CD4-positive, alpha-beta memory T cell (primary cell): ENCODE measurements around the gene VIT. TPM values are rescaled to one million over a fixed set of nuclear protein-coding genes. Genes with fewer than 3 reads are reported as not detected.
A peak's percentile ranks its signal among the peaks of the same experiment; 100 is the strongest.

Experiments
- CTCF ChIA-PET: fragments of 350-600 bp; sonication (Branson Sonifier 250); formaldehyde crosslinking; loops from one replicate; lab custom pipeline; 2021; ENCODE audit warnings: inconsistent platforms; ENCODE audit not compliant: partially characterized antibody; lab: Charles Lee
- POLR2A ChIA-PET: fragments of 350-600 bp; sonication (Branson Sonifier 250); formaldehyde crosslinking; loops from one replicate; lab custom pipeline; 2021; ENCODE audit not compliant: partially characterized antibody; lab: Charles Lee
- DNase-seq, 5 donors: peaks; one replicate each; pipeline versions ENCODE4 v3.0.0 to v3.0.0-alpha.2; 2020 to 2022; ENCODE audit warnings: mixed read lengths in 1 of 5
- H3K27ac ChIP-seq: one replicate; pipeline ENCODE4 v1.7.0; 2013; ENCODE audit warnings: low read depth, low read length
- H3K27me3 ChIP-seq: 2 replicates; pipeline ENCODE4 v1.7.0; 2013; ENCODE audit warnings: mild to moderate bottlenecking, low read length, moderate library complexity; ENCODE audit not compliant: insufficient read depth
- H3K36me3 ChIP-seq: 2 replicates; pipeline ENCODE4 v1.7.0; 2013; ENCODE audit warnings: mild to moderate bottlenecking, low read length, moderate library complexity; ENCODE audit not compliant: insufficient read depth
- H3K4me1 ChIP-seq: 2 replicates; pipeline ENCODE4 v1.7.0; 2013; ENCODE audit warnings: mild to moderate bottlenecking, low read length, moderate library complexity; ENCODE audit not compliant: insufficient read depth
- H3K4me3 ChIP-seq, 2 donors: one replicate each; pipeline ENCODE4 v1.7.0; 2013; ENCODE audit warnings: low read length in 2 of 2, mild to moderate bottlenecking in 1 of 2
- H3K9me3 ChIP-seq, 2 donors: one replicate each; pipeline ENCODE4 v1.7.0; 2013; ENCODE audit warnings: low read length in 2 of 2, control low read depth in 1 of 2; ENCODE audit not compliant: control insufficient read depth in 1 of 2
- H3K27ac Mint-ChIP-seq, 7 donors: one replicate each; pipeline ENCODE4 v1.8.0; 2020 to 2021; ENCODE audit warnings: mixed read lengths in 7 of 7, mild to moderate bottlenecking in 6 of 7, inconsistent platforms in 3 of 7, moderate library complexity in 3 of 7
- H3K27me3 Mint-ChIP-seq, 2 donors: one replicate each; pipeline ENCODE4 v1.8.0; 2020 to 2021; ENCODE audit warnings: mixed read lengths in 2 of 2
- H3K36me3 Mint-ChIP-seq, 2 donors: one replicate each; pipeline ENCODE4 v1.8.0; 2020 to 2021; ENCODE audit warnings: mixed read lengths in 2 of 2, inconsistent platforms in 1 of 2, mild to moderate bottlenecking in 1 of 2
- H3K4me1 Mint-ChIP-seq, 4 donors: one replicate each; pipeline ENCODE4 v1.8.0; 2020 to 2021; ENCODE audit warnings: mixed read lengths in 4 of 4, mild to moderate bottlenecking in 1 of 4
- H3K4me3 Mint-ChIP-seq, 8 donors: one replicate each; pipeline ENCODE4 v1.8.0; 2020 to 2021; ENCODE audit warnings: mixed read lengths in 8 of 8, mild to moderate bottlenecking in 7 of 8, moderate library complexity in 6 of 8, inconsistent platforms in 3 of 8
- H3K9me3 Mint-ChIP-seq, 8 donors: one replicate each; pipeline ENCODE4 v1.8.0; 2020 to 2021; ENCODE audit warnings: mixed read lengths in 8 of 8, mild to moderate bottlenecking in 5 of 8, inconsistent platforms in 3 of 8, moderate library complexity in 1 of 8
- intact Hi-C: fragments of 100-400 bp; cut with micrococcal nuclease; formaldehyde crosslinking; loops from one replicate; pipeline ENCODE4 v1.15.1; 2023
- polyA plus RNA-seq, 2 donors: library from polyadenylated mRNA; unstranded; fragments of 300-500 nt; fragmentation: Illumina TruSeq; gene quantifications; one replicate each; pipeline ENCODE4 v1.2.3, GENCODE V29; 2021
- total RNA-seq, 2 experiments: library from RNA; stranded (reverse); gene quantifications; one replicate each; pipeline ENCODE4 v1.2.3, GENCODE V29; 2021

Gene VIT
- total and polyA plus RNA-seq, 4 experiments from 2014 or later = not detected

- no peaks in the 10 kb centered on the region for H3K27me3 ChIP-seq
- ChIA-PET POLR2A (no interaction called here), CTCF (interaction anchor here (1.2 kb wide), 1 partner anchor 27 kb away, joined by 5 read pairs; no protein-coding TSS in a partner anchor)
- no peak overlapping the region for H3K4me3 ChIP-seq
- no peak overlapping the region for H3K27ac ChIP-seq
- DNase-seq = no peak
- no peaks in the 10 kb centered on the region for H3K9me3 ChIP-seq
- intact Hi-C loops = no loop called here
- Mint-ChIP-seq H3K27me3 (peaks cover 0 to under 1% of the 10 kb centered on the region in 2 donors), H3K4me1 (peaks cover 0 to 2% (median 0%) of the 10 kb centered on the region in 4 donors), H3K9me3 (peaks cover 0 to 4% (median 0%) of the 10 kb centered on the region in 8 donors), H3K36me3 (no peaks in the 10 kb centered on the region), H3K27ac (peak overlapping the region in 2 of 7 donors; percentile 40 to 42), H3K4me3 (no peak overlapping the region)
- no peaks in the 10 kb centered on the region for H3K36me3 ChIP-seq
- H3K4me1 ChIP-seq = no peaks in the 10 kb centered on the region
These were observed 110.8 kb downstream of the VIT start for GRCh38 chr2:36807223-36807886.

- no peak overlapping the region for H3K27ac Mint-ChIP-seq
- Histone ChIP-seq H3K4me1 (no peaks in the 10 kb centered on the region), H3K27ac (no peak overlapping the region), H3K27me3 (no peaks in the 10 kb centered on the region), H3K9me3 (no peaks in the 10 kb centered on the region), H3K36me3 (no peaks in the 10 kb centered on the region), H3K4me3 (no peak overlapping the region)
- H3K9me3 Mint-ChIP-seq = no peaks in the 10 kb centered on the region
- ChIA-PET CTCF (no interaction called here), POLR2A (no interaction called here)
- no peak for DNase-seq
- peaks cover 0 to 2% (median 0%) of the 10 kb centered on the region in 4 donors for H3K4me1 Mint-ChIP-seq
- no peaks in the 10 kb centered on the region for H3K36me3 Mint-ChIP-seq
- H3K4me3 Mint-ChIP-seq = no peak overlapping the region
- intact Hi-C loops = no loop called here
- peaks cover 0 to 2% of the 10 kb centered on the region in 2 donors for H3K27me3 Mint-ChIP-seq
These were observed 112.0 kb downstream of the VIT start for GRCh38 chr2:36808386-36809068.

- H3K4me3 ChIP-seq = no peak overlapping the region
- H3K9me3 ChIP-seq = no peaks in the 10 kb centered on the region
- H3K27me3 ChIP-seq = no peaks in the 10 kb centered on the region
- ChIA-PET CTCF (no interaction called here), POLR2A (no interaction called here)
- Mint-ChIP-seq H3K9me3 (no peaks in the 10 kb centered on the region), H3K4me3 (no peak overlapping the region), H3K4me1 (peaks cover 0 to 2% (median 0%) of the 10 kb centered on the region in 4 donors), H3K27me3 (peaks cover 0 to 2% of the 10 kb centered on the region in 2 donors), H3K27ac (no peak overlapping the region), H3K36me3 (no peaks in the 10 kb centered on the region)
- H3K27ac ChIP-seq = no peak overlapping the region
- DNase-seq = no peak
- intact Hi-C loops = no loop called here
- no peaks in the 10 kb centered on the region for H3K4me1 ChIP-seq
- H3K36me3 ChIP-seq = no peaks in the 10 kb centered on the region
These were observed 112.5 kb downstream of the VIT start for GRCh38 chr2:36809069-36809445.

GRCh38 chr2:36811071-36811470 lies 114.6 kb downstream of the VIT start:
- Histone ChIP-seq H3K27me3 (no peaks in the 10 kb centered on the region), H3K9me3 (no peaks in the 10 kb centered on the region), H3K27ac (no peak overlapping the region), H3K36me3 (no peaks in the 10 kb centered on the region), H3K4me1 (no peaks in the 10 kb centered on the region), H3K4me3 (no peak overlapping the region)
- H3K36me3 Mint-ChIP-seq = no peaks in the 10 kb centered on the region
- ChIA-PET POLR2A (no interaction called here), CTCF (no interaction called here)
- H3K4me3 Mint-ChIP-seq = no peak overlapping the region
- no peaks in the 10 kb centered on the region for H3K9me3 Mint-ChIP-seq
- DNase-seq = no peak
- H3K4me1 Mint-ChIP-seq = no peaks in the 10 kb centered on the region
- intact Hi-C loops = no loop called here
- peaks cover 0 to 2% of the 10 kb centered on the region in 2 donors for H3K27me3 Mint-ChIP-seq
- H3K27ac Mint-ChIP-seq = no peak overlapping the region

DNA sequence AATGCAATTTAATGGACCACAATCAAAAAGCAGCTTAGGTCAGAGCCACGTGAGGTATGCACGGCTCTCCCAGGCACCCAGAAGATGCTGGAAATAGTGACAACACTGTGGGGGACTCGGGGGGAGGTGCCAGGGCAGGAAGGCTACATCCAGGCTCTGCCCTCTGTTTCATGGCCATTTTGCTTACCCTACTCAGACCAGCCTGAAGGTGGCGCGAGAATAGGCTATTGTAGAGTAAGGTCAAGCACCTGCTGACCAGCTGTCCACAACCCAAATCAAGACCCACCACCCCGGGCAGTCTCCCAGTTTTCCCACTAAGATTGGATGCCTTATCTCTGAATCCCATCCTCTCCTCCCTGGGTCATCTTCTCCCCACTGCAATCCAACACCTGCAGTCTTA lies 115.7 kb downstream of the VIT start:
- H3K4me1 Mint-ChIP-seq = peaks cover 0 to 4% (median 0%) of the 10 kb centered on the region in 4 donors
- H3K4me3 Mint-ChIP-seq = no peak overlapping the region
- H3K27me3 Mint-ChIP-seq = peaks cover 0 to 2% of the 10 kb centered on the region in 2 donors
- no peaks in the 10 kb centered on the region for H3K36me3 ChIP-seq
- no peaks in the 10 kb centered on the region for H3K9me3 ChIP-seq
- ChIA-PET CTCF (no interaction called here), POLR2A (no interaction called here)
- H3K4me3 ChIP-seq = no peak overlapping the region
- no peak overlapping the region for H3K27ac ChIP-seq
- no peaks in the 10 kb centered on the region for H3K9me3 Mint-ChIP-seq
- H3K36me3 Mint-ChIP-seq = no peaks in the 10 kb centered on the region
- no peaks in the 10 kb centered on the region for H3K27me3 ChIP-seq
- DNase-seq = no peak
- intact Hi-C loops = no loop called here
- no peak overlapping the region for H3K27ac Mint-ChIP-seq
- no peaks in the 10 kb centered on the region for H3K4me1 ChIP-seq

DNA sequence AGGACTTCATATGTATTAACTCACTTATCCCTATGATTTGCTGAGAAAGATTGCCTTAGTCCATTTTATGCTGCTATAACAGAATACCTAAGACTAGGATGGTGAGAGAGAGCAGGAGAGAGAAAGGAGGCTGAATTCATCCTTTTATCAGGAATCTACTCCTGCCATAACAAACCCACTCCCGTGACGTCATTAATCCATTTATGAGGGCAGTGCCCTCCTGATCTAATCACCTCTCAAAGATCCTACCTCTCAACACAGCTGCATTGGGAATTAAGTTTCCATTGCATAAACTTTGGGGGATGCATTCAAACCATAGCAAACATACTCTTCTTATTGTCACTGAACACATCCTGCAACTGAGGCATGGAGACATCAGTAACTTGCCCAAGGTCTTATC lies 122.0 kb downstream of the VIT start:
- H3K36me3 ChIP-seq = no peaks in the 10 kb centered on the region
- CTCF ChIA-PET = no interaction called here
- Mint-ChIP-seq H3K27ac (no peak overlapping the region), H3K9me3 (no peaks in the 10 kb centered on the region), H3K27me3 (no peaks in the 10 kb centered on the region), H3K4me1 (peaks cover 0 to 4% (median 0%) of the 10 kb centered on the region in 4 donors), H3K36me3 (no peaks in the 10 kb centered on the region), H3K4me3 (no peak overlapping the region)
- no peak overlapping the region for H3K27ac ChIP-seq
- POLR2A ChIA-PET = no interaction called here
- DNase-seq = no peak
- intact Hi-C loops = no loop called here
- no peak overlapping the region for H3K4me3 ChIP-seq
- H3K27me3 ChIP-seq = no peaks in the 10 kb centered on the region
- H3K9me3 ChIP-seq = no peaks in the 10 kb centered on the region
- no peaks in the 10 kb centered on the region for H3K4me1 ChIP-seq

- no peak overlapping the region for H3K27ac ChIP-seq
- H3K9me3 ChIP-seq = no peaks in the 10 kb centered on the region
- ChIA-PET CTCF (no interaction called here), POLR2A (no interaction called here)
- no peak for DNase-seq
- H3K27ac Mint-ChIP-seq = no peak overlapping the region
- intact Hi-C loops = no loop called here
- H3K4me1 ChIP-seq = no peaks in the 10 kb centered on the region
- H3K36me3 Mint-ChIP-seq = no peaks in the 10 kb centered on the region
- no peak overlapping the region for H3K4me3 Mint-ChIP-seq
- no peak overlapping the region for H3K4me3 ChIP-seq
- H3K27me3 Mint-ChIP-seq = peaks cover 0 to under 1% of the 10 kb centered on the region in 2 donors
- no peaks in the 10 kb centered on the region for H3K36me3 ChIP-seq
- H3K9me3 Mint-ChIP-seq = no peaks in the 10 kb centered on the region
- no peaks in the 10 kb centered on the region for H3K27me3 ChIP-seq
- peaks cover 0 to 4% (median 0%) of the 10 kb centered on the region in 4 donors for H3K4me1 Mint-ChIP-seq
These were observed 122.7 kb downstream of the VIT start for GRCh38 chr2:36819095-36819711.
